ENCODE data around the gene SASH1. TPM values are rescaled to one million over a fixed set of nuclear protein-coding genes. Genes with fewer than 3 reads are reported as not detected.

SASH1 gene
- total RNA-seq, 1 experiment from 2014 or later: 42.0 TPM

GRCh38 chr6:148414092-148414489 is 71.5 kb downstream of the SASH1 start:
- Mint-ChIP-seq H3K4me3 (ENCODE audit: unreplicated experiment) (peak overlapping the region; percentile 22), H3K4me1 (ENCODE audit: low read depth, unreplicated experiment) (peaks cover 27% of the 10 kb centered on the region), H3K36me3 (ENCODE audit: insufficient read depth, unreplicated experiment) (peaks cover 27% of the 10 kb centered on the region), H3K27ac (ENCODE audit: unreplicated experiment) (peak overlapping the region; percentile 46), H3K27me3 (ENCODE audit: insufficient read depth, unreplicated experiment) (no peaks in the 10 kb centered on the region), H3K9me3 (ENCODE audit: unreplicated experiment) (peaks cover 10% of the 10 kb centered on the region)
- intact Hi-C loops (cut with micrococcal nuclease; ENCODE audit: unreplicated experiment): loop anchor here (2.0 kb wide), 2 partner anchors 149 to 223 kb away; no protein-coding TSS in a partner anchor
- POLR2A ChIA-PET: no interaction called here
- no peak overlapping the region for H3K4me3 ChIP-seq (ENCODE audit: low read depth, low read length)
- BruUV-seq (replicated peaks): no TSS peak
- CTCF ChIA-PET: no interaction called here
- no peak for TF ChIP-seq CTCF (IDR thresholded peaks at IDR 0.05; ENCODE audit: insufficient read depth in 1 of 2, low read depth in 1 of 2, low read length in 1 of 2, severe bottlenecking in 1 of 2, unreplicated experiment in 1 of 2)
- H3K4me1 ChIP-seq: peaks cover 48% of the 10 kb centered on the region
- no peaks in the 10 kb centered on the region for H3K9me3 ChIP-seq
- no peaks in the 10 kb centered on the region for H3K27me3 ChIP-seq (replicated peaks; ENCODE audit: control insufficient read depth, insufficient read depth, low read length)
- no peak for DNase-seq
- H3K36me3 ChIP-seq (ENCODE audit: control insufficient read depth, insufficient read depth, low read length): no peaks in the 10 kb centered on the region; the same call in 1 of the 2 replicates

GRCh38 chr6:148414836-148415235 is 72.2 kb downstream of the SASH1 start:
- Mint-ChIP-seq H3K36me3 (ENCODE audit: insufficient read depth, unreplicated experiment) (peaks cover 27% of the 10 kb centered on the region), H3K9me3 (ENCODE audit: unreplicated experiment) (peaks cover 10% of the 10 kb centered on the region), H3K4me1 (ENCODE audit: low read depth, unreplicated experiment) (peaks cover 33% of the 10 kb centered on the region), H3K27ac (ENCODE audit: unreplicated experiment) (no peak overlapping the region), H3K4me3 (ENCODE audit: unreplicated experiment) (peak overlapping the region; percentile 38), H3K27me3 (ENCODE audit: insufficient read depth, unreplicated experiment) (no peaks in the 10 kb centered on the region)
- BruUV-seq (replicated peaks): no TSS peak
- H3K36me3 ChIP-seq (ENCODE audit: control insufficient read depth, insufficient read depth, low read length): no peaks in the 10 kb centered on the region; the same call in 1 of the 2 replicates
- intact Hi-C loops (cut with micrococcal nuclease; ENCODE audit: unreplicated experiment): loop anchor here (1.0 to 5.0 kb wide), 6 partner anchors 12 to 224 kb away; partner anchors contain the start of gene SASH1
- H3K4me3 ChIP-seq (ENCODE audit: low read depth, low read length): no peak overlapping the region
- ChIA-PET CTCF (no interaction called here), POLR2A (no interaction called here)
- no peak for DNase-seq
- no peak for TF ChIP-seq CTCF (IDR thresholded peaks at IDR 0.05; ENCODE audit: insufficient read depth in 1 of 2, low read depth in 1 of 2, low read length in 1 of 2, severe bottlenecking in 1 of 2, unreplicated experiment in 1 of 2)
- peaks cover 53% of the 10 kb centered on the region for H3K4me1 ChIP-seq
- no peaks in the 10 kb centered on the region for H3K27me3 ChIP-seq (replicated peaks; ENCODE audit: control insufficient read depth, insufficient read depth, low read length)
- H3K9me3 ChIP-seq: no peaks in the 10 kb centered on the region

- DNase-seq: peak; percentile 73 to 88
- no peak for TF ChIP-seq CTCF (IDR thresholded peaks at IDR 0.05; ENCODE audit: insufficient read depth in 1 of 2, low read depth in 1 of 2, low read length in 1 of 2, severe bottlenecking in 1 of 2, unreplicated experiment in 1 of 2)
Measured at GRCh38 chr6:148415511-148416260, 73.0 kb downstream of the SASH1 start.

More at GRCh38 chr6:148415511-148416260, 73.0 kb downstream of the SASH1 start:
- Histone ChIP-seq H3K36me3 (ENCODE audit: control insufficient read depth, insufficient read depth, low read length) (no peaks in the 10 kb centered on the region; the same call in 1 of the 2 replicates), H3K4me3 (ENCODE audit: low read depth, low read length) (no peak overlapping the region), H3K27me3 (replicated peaks; ENCODE audit: control insufficient read depth, insufficient read depth, low read length) (no peaks in the 10 kb centered on the region), H3K9me3 (no peaks in the 10 kb centered on the region), H3K4me1 (peaks cover 53% of the 10 kb centered on the region)
- peak overlapping the region; percentile 95 for H3K27ac Mint-ChIP-seq (ENCODE audit: unreplicated experiment)
- H3K4me1 Mint-ChIP-seq (ENCODE audit: low read depth, unreplicated experiment): peaks cover 33% of the 10 kb centered on the region
- CTCF ChIA-PET: no interaction called here
- no peaks in the 10 kb centered on the region for H3K27me3 Mint-ChIP-seq (ENCODE audit: insufficient read depth, unreplicated experiment)
- intact Hi-C loops (cut with micrococcal nuclease; ENCODE audit: unreplicated experiment): loop anchor here (1.0 to 5.0 kb wide), 6 partner anchors 12 to 225 kb away; partner anchors contain the start of gene SASH1
- H3K36me3 Mint-ChIP-seq (ENCODE audit: insufficient read depth, unreplicated experiment): peaks cover 27% of the 10 kb centered on the region
- POLR2A ChIA-PET: interaction anchor here (0.7 kb wide), 1 partner anchor 150 kb away, joined by 4 read pairs; no protein-coding TSS in a partner anchor
- peaks cover 10% of the 10 kb centered on the region for H3K9me3 Mint-ChIP-seq (ENCODE audit: unreplicated experiment)
- H3K4me3 Mint-ChIP-seq (ENCODE audit: unreplicated experiment): peak overlapping the region; percentile 38
- TSS peak; percentile 87 for BruUV-seq (replicated peaks)
